BJ (cell line): ENCODE measurements around the gene TDG. TPM values are rescaled to one million over a fixed set of nuclear protein-coding genes. Genes with fewer than 3 reads are reported as not detected.

Experiments used
- CTCF ChIA-PET: fragments of 350-600 bp; formaldehyde crosslinking; extraction: SDS; loops from one replicate; lab custom pipeline; 2021; ENCODE audit warnings: antibody characterized with exemption, inconsistent platforms; lab: Yijun Ruan, JAX
- POLR2A ChIA-PET: fragments of 300-600 bp; sonication (Branson Sonifier 250); formaldehyde crosslinking; extraction: SDS; loops from one replicate; lab custom pipeline; 2021; ENCODE audit warnings: antibody characterized with exemption; lab: Charles Lee
- DNase-seq: peaks from one replicate; pipeline ENCODE4 v3.0.0-alpha.2; 2011; ENCODE audit warnings: low read depth
- H3K27me3 ChIP-seq: 2 replicates; pipeline ENCODE4 v1.6.0; 2011; ENCODE audit warnings: low read length; ENCODE audit not compliant: control insufficient read depth, insufficient read depth
- H3K36me3 ChIP-seq: 2 replicates; pipeline ENCODE4 v1.5.1; 2011; ENCODE audit warnings: low read length; ENCODE audit not compliant: control insufficient read depth, insufficient read depth
- H3K4me3 ChIP-seq: 2 replicates; pipeline ENCODE4 v1.5.1; 2011; ENCODE audit warnings: low read depth, mild to moderate bottlenecking, control low read depth, low read length
- polyA plus RNA-seq: library from polyadenylated mRNA; depleted of rRNA; stranded (reverse); fragments of >200 nt; gene quantifications from 2 replicates; pipeline ENCODE4 v1.2.3, GENCODE V29; 2011
- TF ChIP-seq, protein P1 (sequence below): IDR thresholded peaks from 2 replicates; pipeline ENCODE4 v1.5.1; 2011; ENCODE audit warnings: low read depth, mild to moderate bottlenecking, control low read depth, inconsistent platforms, low read length, moderate library complexity; ENCODE audit not compliant: insufficient read depth

Gene TDG
- polyA plus RNA-seq, 1 experiment = 10.4 TPM

DNA sequence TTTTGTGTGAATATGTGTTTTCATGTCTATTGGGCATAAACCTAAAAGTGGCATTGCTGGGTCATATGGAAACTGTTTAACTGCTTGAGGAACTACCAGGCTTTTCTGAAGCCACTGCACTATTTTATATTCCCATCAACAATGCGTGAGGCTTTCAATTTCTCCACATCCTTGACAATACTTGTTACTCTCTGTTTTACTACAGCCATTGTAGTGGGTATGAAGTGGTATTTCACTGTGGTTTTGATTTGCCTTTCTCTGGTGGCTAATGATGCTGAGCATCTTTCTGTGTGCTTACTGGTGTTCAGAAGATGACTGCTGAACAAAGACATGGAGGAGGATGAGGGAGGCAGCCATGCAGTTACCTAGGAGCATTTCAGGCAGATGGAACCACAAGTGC is 13.2 kb upstream of the TDG start:
- POLR2A ChIA-PET = no interaction called here

DNA sequence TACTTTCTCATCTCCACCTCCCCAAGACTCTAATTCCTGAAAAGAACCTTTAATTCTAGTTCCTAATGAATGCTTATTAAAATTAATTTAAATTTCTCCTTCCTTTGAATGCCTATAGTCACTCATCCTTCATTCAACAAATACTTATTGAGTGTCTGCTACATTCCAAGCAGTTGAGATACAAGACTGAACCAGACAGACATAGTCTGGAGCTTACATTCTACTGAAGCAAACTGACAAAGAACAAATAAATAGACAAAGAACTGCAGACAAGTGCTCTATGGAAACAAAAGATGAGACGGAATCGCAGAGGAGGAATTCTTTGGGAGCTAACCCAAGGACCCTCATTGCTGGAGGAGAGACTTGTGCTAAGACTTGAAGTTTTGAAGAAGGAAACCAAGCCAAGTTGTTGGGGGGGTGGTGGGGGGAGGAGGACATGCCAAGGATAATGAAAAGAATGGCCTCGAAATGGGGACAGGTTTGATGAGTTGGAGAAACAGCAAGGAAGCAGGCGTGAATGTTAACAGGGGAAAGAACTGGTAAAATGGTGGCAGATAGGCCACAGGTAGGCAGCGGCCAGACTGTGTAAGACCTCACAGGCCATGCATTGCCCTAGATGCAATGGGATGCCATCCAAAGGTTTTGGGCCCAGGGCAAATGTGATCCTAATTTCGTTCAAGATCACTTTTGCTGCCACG is 9.7 kb upstream of the TDG start:
- ChIA-PET POLR2A (interaction anchor here (1.3 kb wide), 1 partner anchor 26 kb away, joined by 5 read pairs; no protein-coding TSS in a partner anchor), CTCF (interaction anchor here (1.0 to 1.7 kb wide), 2 partner anchors 10 to 153 kb away, joined by 3 to 10 read pairs; partner anchors contain the start of gene TDG)
- H3K27me3 ChIP-seq = no peaks in the 10 kb centered on the region
- TF ChIP-seq, protein P1, sequence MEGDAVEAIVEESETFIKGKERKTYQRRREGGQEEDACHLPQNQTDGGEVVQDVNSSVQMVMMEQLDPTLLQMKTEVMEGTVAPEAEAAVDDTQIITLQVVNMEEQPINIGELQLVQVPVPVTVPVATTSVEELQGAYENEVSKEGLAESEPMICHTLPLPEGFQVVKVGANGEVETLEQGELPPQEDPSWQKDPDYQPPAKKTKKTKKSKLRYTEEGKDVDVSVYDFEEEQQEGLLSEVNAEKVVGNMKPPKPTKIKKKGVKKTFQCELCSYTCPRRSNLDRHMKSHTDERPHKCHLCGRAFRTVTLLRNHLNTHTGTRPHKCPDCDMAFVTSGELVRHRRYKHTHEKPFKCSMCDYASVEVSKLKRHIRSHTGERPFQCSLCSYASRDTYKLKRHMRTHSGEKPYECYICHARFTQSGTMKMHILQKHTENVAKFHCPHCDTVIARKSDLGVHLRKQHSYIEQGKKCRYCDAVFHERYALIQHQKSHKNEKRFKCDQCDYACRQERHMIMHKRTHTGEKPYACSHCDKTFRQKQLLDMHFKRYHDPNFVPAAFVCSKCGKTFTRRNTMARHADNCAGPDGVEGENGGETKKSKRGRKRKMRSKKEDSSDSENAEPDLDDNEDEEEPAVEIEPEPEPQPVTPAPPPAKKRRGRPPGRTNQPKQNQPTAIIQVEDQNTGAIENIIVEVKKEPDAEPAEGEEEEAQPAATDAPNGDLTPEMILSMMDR = no peak
- DNase-seq = no peak
- peak overlapping the region; percentile 86 for H3K4me3 ChIP-seq
- peaks cover 4% of the 10 kb centered on the region for H3K36me3 ChIP-seq

More for the DNA sequence above, 13.2 kb upstream of the TDG start:
- no peak overlapping the region for H3K4me3 ChIP-seq
- no peaks in the 10 kb centered on the region for H3K27me3 ChIP-seq
- H3K36me3 ChIP-seq = peaks cover 9% of the 10 kb centered on the region
- no peak for DNase-seq
- TF ChIP-seq, protein P1 = no peak
- CTCF ChIA-PET = interaction anchor here (3.0 kb wide), 1 partner anchor 13 kb away, joined by 14 read pairs; the partner anchor contains the start of gene TDG

DNA sequence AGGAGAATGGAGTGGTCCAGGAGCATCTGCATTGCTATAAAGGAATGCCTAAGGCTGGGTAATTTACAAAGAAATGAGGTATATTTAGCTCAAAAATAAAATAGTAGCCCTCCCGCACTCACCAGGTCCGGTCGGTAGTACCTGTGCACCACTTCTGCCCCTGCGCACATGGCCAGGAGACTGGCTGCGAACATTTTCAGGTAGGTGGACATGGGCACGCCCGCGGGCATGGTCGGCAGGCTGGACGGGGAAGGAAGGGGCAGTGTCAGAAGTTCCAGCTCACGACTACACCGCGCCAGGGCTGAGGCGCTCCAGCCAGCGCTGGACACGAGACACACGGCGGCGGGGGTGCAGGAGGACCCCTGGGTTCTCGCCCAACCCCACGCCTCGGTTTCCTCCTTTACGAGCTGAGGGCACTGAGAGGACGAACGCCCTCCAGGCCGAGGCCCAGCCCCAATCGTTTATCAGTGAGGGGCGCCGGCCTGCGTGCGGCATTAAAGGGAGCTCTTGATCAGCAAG is 9.1 kb upstream of the TDG start:
- H3K36me3 ChIP-seq = peaks cover 4% of the 10 kb centered on the region
- CTCF ChIA-PET = interaction anchor here (1.7 kb wide), 1 partner anchor 9 kb away, joined by 10 read pairs; the partner anchor contains the start of gene TDG
- DNase-seq = no peak
- TF ChIP-seq, protein P1 = no peak
- peak overlapping the region; percentile 86 for H3K4me3 ChIP-seq
- POLR2A ChIA-PET = interaction anchor here (1.3 kb wide), 1 partner anchor 27 kb away, joined by 5 read pairs; no protein-coding TSS in a partner anchor
- H3K27me3 ChIP-seq = no peaks in the 10 kb centered on the region

DNA sequence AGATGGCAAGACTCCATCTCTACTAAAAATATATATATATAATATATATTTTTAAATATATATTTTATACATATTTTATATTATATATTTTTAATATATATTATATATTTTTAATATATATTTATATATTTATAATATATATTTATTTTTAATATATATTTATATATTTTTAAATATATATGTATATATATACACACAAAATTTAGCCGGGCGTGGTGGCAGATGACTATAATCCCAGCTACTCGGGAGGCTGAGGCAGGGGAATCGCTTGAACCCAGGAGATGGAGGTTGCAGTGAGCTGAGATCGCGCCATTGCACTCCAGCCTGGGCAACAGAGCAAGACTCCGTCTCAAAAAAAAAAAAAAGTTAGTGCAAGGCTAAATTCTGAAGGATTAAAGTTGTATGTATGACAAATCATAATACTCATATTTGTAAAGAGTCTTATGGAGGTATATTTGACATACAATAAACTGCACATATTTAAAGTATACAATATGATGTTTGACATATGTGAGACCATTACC is 7.7 kb upstream of the TDG start:
- ChIA-PET CTCF (no interaction called here), POLR2A (no interaction called here)
- no peak for DNase-seq
- Histone ChIP-seq H3K27me3 (no peaks in the 10 kb centered on the region), H3K36me3 (peaks cover 2% of the 10 kb centered on the region), H3K4me3 (peak overlapping the region; percentile 86; the same call in 1 of the 2 replicates)
- TF ChIP-seq, protein P1 = no peak

DNA sequence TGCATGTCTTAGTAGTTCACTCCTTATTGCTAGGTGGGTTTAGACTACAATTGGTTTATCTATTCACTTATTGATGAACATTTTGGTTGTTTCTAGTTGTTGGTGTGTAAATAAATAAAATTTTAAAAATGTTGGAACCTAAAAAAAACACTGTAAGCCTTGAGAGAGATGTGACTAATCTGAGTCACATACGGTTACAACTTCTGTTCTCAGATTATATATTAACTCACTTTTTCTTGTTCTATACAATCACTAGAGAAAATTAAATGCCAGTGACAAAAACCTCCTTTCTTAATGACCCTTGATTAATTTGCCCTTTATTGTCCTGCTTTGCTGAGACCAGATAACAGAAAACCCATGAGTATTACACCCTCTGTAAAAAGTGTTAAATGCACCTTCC is 7.1 kb upstream of the TDG start:
- Histone ChIP-seq H3K27me3 (no peaks in the 10 kb centered on the region), H3K4me3 (no peak overlapping the region), H3K36me3 (no peaks in the 10 kb centered on the region; the same call in 1 of the 2 replicates)
- TF ChIP-seq, protein P1 = no peak
- POLR2A ChIA-PET = no interaction called here
- no peak for DNase-seq
- CTCF ChIA-PET = no interaction called here
